ENCODE results near the gene SEPTIN1. TPM values are rescaled to one million over a fixed set of nuclear protein-coding genes. Genes with fewer than 3 reads are reported as not detected.

Gene SEPTIN1
- total RNA-seq, 4 donors from 2014 or later, result 2.8 to 9.8 (median 4.8) TPM

- H3K36me3 ChIP-seq, result no peaks in the 10 kb centered on the region
- H3K9me3 ChIP-seq, result no peaks in the 10 kb centered on the region
- H3K4me3 ChIP-seq, result peak within 1 kb of the TSS; percentile 45 to 75 (median 60)
- intact Hi-C loops (cut with DNase I; ENCODE audit: low total_unique reads) (no loop called here), in situ Hi-C loops (cut with MboI; ENCODE audit: low pct_ligation_motif_present in 1 of 4, low pct_unique_long_range_greater_than_20kb in 1 of 4, low sequenced_read_pairs in 3 of 4) (loop anchor here (25.0 kb wide), 2 partner anchors 295 to 320 kb away; partner anchors contain the start of genes GDPD3 (in 2 of the 4), MAPK3 (in 2 of the 4), PPP4C (in 2 of the 4) and TBX6 (in 2 of the 4))
- WGBS, 2 donors (ENCODE audit: low coverage in 1 of 2), result 0 to 1% methylated on average over 7 to 37 of the region's 65 CpGs
- no peaks in the 10 kb centered on the region for H3K27me3 ChIP-seq
- H3K27ac ChIP-seq, result peak within 1 kb of the TSS; percentile 77 to 95 (median 90)
- peaks cover 12 to 30% (median 23%) of the 10 kb centered on the region in 4 donors for H3K4me1 ChIP-seq
- peak; percentile 96 for DNase-seq
- peak; percentile 66 for TF ChIP-seq POLR2A (IDR thresholded peaks at IDR 0.05)
- peak in 2 of 5 experiments; percentile 24 to 31 for TF ChIP-seq CTCF (IDR thresholded peaks at IDR 0.05)
- no peak for TF ChIP-seq EP300 (IDR thresholded peaks at IDR 0.05; ENCODE audit: low read depth)
- TF ChIP-seq POLR2AphosphoS5 (IDR thresholded peaks at IDR 0.05), result peak in 2 of 3 donors; percentile 45 to 70
Observed at GRCh38 chr16:30407102-30407803, 24.9 kb upstream of the SEPTIN1 start, which contains the start of gene ZNF771. Gene ZNF771, plus strand, starts transcription at chr16:30407606. Its CDS starts 448 bp downstream, at chr16:30408054.

DNA sequence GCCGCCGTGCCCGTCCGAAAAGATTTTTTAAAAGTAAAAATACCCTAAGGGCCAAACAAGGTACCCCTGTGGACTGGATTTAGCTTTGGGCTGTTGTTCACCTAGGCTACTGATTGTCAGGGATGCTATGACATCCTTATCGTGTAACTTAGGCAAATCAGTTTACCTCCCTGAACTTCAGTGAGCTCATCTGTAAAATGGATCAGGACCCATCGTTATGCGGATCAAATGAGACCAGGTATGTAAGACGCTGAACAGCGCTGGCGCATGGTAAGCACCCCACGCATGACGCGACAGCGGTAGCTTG is 24.4 kb upstream of the SEPTIN1 start:
- TF ChIP-seq POLR2AphosphoS5 (IDR thresholded peaks at IDR 0.05), result no peak
- no peak for TF ChIP-seq CTCF (IDR thresholded peaks at IDR 0.05)
- no peak for TF ChIP-seq EP300 (IDR thresholded peaks at IDR 0.05; ENCODE audit: low read depth)
- no peak for TF ChIP-seq POLR2A (IDR thresholded peaks at IDR 0.05)
- in situ Hi-C loops (cut with MboI; ENCODE audit: low pct_ligation_motif_present in 1 of 4, low pct_unique_long_range_greater_than_20kb in 1 of 4, low sequenced_read_pairs in 3 of 4) (loop anchor here (25.0 kb wide), 2 partner anchors 294 to 319 kb away; partner anchors contain the start of genes GDPD3 (in 2 of the 4), MAPK3 (in 2 of the 4), PPP4C (in 2 of the 4) and TBX6 (in 2 of the 4)), intact Hi-C loops (cut with DNase I; ENCODE audit: low total_unique reads) (no loop called here)
- H3K9me3 ChIP-seq, result no peaks in the 10 kb centered on the region
- peaks cover 12 to 30% (median 24%) of the 10 kb centered on the region in 4 donors for H3K4me1 ChIP-seq
- H3K36me3 ChIP-seq, result no peaks in the 10 kb centered on the region
- 0 to 20% methylated on average over 7 to 14 of the region's 14 CpGs for WGBS, 2 donors (ENCODE audit: low coverage in 1 of 2)
- peak overlapping the region; percentile 77 to 95 (median 90) for H3K27ac ChIP-seq
- H3K4me3 ChIP-seq, result peak overlapping the region in 3 of 4 donors; percentile 45 to 75 (median 53)
- no peaks in the 10 kb centered on the region for H3K27me3 ChIP-seq
- no peak for DNase-seq

GRCh38 chr16:30401768-30402425 is 19.5 kb upstream of the SEPTIN1 start:
- Histone ChIP-seq H3K27ac (peak overlapping the region in 1 of 4 donors; percentile 87), H3K36me3 (peaks cover 0 to 6% (median 0%) of the 10 kb centered on the region in 4 donors), H3K4me1 (peaks cover 12 to 33% (median 16%) of the 10 kb centered on the region in 4 donors), H3K4me3 (no peak overlapping the region), H3K27me3 (no peaks in the 10 kb centered on the region), H3K9me3 (no peaks in the 10 kb centered on the region)
- WGBS, 2 donors (ENCODE audit: low coverage in 1 of 2), result 69 to 75% methylated on average over 5 to 8 of the region's 8 CpGs
- intact Hi-C loops (cut with DNase I; ENCODE audit: low total_unique reads) (loop anchor here (2.0 kb wide), 1 partner anchor 47 kb away; the partner anchor contains the start of gene CD2BP2), in situ Hi-C loops (cut with MboI; ENCODE audit: low pct_ligation_motif_present in 1 of 4, low pct_unique_long_range_greater_than_20kb in 1 of 4, low sequenced_read_pairs in 3 of 4) (loop anchor here (25.0 kb wide), 2 partner anchors 290 to 315 kb away; partner anchors contain the start of genes GDPD3 (in 2 of the 4), MAPK3 (in 2 of the 4), PPP4C (in 2 of the 4) and TBX6 (in 2 of the 4))
- no peak for DNase-seq
- no peak for TF ChIP-seq EP300 (IDR thresholded peaks at IDR 0.05; ENCODE audit: low read depth)
- TF ChIP-seq POLR2A (IDR thresholded peaks at IDR 0.05), result no peak
- no peak for TF ChIP-seq CTCF (IDR thresholded peaks at IDR 0.05)
- no peak for TF ChIP-seq POLR2AphosphoS5 (IDR thresholded peaks at IDR 0.05)

Measured in transverse colon (tissue), 4 donors.